ENCODE data around the gene FBXO41.

- no peak for TF ChIP-seq OSR1 (CRISPR knock-in tag; IDR thresholded peaks at IDR 0.05)
- no peak for TF ChIP-seq ZNF8 (CRISPR knock-in tag; IDR thresholded peaks at IDR 0.05)
- no peak for TF ChIP-seq TSHZ2 (CRISPR knock-in tag; IDR thresholded peaks at IDR 0.05)
- TF ChIP-seq SNAI2 (CRISPR knock-in tag; IDR thresholded peaks at IDR 0.05) = no peak
- TF ChIP-seq POU6F1 (CRISPR knock-in tag; IDR thresholded peaks at IDR 0.05; ENCODE audit: borderline replicate concordance, low read depth) = no peak
- no peak for TF ChIP-seq PATZ1 (CRISPR knock-in tag; IDR thresholded peaks at IDR 0.05; ENCODE audit: borderline replicate concordance)
- TF ChIP-seq RARB (CRISPR knock-in tag; IDR thresholded peaks at IDR 0.05) = no peak
- no peak for TF ChIP-seq CSDC2 (CRISPR knock-in tag; IDR thresholded peaks at IDR 0.05)
- no peak for TF ChIP-seq ZNF70 (CRISPR knock-in tag; IDR thresholded peaks at IDR 0.05)
These were observed 971 bp upstream of the FBXO41 start for GRCh38 chr2:73285159-73285739.
